ENCODE measurements around the gene PCCA. TPM values are rescaled to one million over a fixed set of nuclear protein-coding genes. Genes with fewer than 3 reads are reported as not detected.

PCCA gene
- total RNA-seq, 2 donors from 2014 or later: 52.7 to 66.4 TPM

DNA sequence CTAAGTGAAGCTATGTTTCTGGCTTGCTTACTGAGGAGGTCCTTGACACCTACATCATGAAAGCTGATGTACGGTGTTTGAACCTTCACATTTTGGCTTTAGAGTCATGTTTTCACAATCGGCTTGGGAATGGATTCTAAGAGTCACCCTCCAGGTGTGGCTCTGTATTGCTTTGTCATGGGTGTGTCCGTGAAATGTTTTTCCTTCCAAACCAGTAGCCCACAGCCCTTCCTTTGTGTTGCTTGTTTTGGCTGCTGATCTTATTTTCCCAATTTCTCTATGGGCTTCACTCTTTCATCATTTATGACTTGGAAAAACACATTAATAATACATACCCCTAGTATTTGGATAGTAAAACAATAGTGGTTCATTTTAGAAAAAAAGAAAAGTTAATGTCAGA lies 259.1 kb downstream of the PCCA start:
- H3K27ac ChIP-seq: no peak overlapping the region
- no peaks in the 10 kb centered on the region for H3K4me1 ChIP-seq (replicated peaks)
- no peaks in the 10 kb centered on the region for H3K9me3 ChIP-seq
- no peak for DNase-seq (ENCODE audit: low spot score)
- H3K36me3 ChIP-seq: no peaks in the 10 kb centered on the region
- no peak for TF ChIP-seq POLR2AphosphoS5 (IDR thresholded peaks at IDR 0.05)
- no peak for TF ChIP-seq POLR2A (IDR thresholded peaks at IDR 0.05)
- TF ChIP-seq, protein P1, sequence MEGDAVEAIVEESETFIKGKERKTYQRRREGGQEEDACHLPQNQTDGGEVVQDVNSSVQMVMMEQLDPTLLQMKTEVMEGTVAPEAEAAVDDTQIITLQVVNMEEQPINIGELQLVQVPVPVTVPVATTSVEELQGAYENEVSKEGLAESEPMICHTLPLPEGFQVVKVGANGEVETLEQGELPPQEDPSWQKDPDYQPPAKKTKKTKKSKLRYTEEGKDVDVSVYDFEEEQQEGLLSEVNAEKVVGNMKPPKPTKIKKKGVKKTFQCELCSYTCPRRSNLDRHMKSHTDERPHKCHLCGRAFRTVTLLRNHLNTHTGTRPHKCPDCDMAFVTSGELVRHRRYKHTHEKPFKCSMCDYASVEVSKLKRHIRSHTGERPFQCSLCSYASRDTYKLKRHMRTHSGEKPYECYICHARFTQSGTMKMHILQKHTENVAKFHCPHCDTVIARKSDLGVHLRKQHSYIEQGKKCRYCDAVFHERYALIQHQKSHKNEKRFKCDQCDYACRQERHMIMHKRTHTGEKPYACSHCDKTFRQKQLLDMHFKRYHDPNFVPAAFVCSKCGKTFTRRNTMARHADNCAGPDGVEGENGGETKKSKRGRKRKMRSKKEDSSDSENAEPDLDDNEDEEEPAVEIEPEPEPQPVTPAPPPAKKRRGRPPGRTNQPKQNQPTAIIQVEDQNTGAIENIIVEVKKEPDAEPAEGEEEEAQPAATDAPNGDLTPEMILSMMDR (IDR thresholded peaks at IDR 0.05): no peak
- intact Hi-C loops (cut with DNase I): no loop called here
- no peaks in the 10 kb centered on the region for H3K27me3 ChIP-seq (replicated peaks; ENCODE audit: insufficient read depth)
- WGBS: 50% methylated on average over 3 of the region's 3 CpGs
- no peak overlapping the region for H3K4me3 ChIP-seq

DNA sequence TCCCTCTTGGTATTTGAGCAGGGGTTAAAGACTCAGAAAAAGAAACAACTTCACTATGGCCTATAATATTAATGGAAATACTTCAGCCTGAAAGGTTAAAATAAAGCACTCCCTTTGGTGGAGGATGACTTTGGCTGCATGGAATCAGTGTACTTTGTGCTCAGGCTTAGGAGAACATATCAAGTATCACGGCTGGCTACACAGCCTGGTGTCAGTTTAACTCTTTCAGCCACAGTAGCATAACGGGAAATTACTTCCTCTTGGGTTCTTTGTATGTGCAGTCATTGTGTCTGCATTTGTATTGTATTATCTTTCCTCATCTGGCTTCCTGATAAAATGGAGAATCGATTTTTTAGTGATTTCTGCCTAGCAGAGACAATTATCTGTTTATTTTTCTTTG lies 260.7 kb downstream of the PCCA start:
- intact Hi-C loops (cut with DNase I): no loop called here

DNA sequence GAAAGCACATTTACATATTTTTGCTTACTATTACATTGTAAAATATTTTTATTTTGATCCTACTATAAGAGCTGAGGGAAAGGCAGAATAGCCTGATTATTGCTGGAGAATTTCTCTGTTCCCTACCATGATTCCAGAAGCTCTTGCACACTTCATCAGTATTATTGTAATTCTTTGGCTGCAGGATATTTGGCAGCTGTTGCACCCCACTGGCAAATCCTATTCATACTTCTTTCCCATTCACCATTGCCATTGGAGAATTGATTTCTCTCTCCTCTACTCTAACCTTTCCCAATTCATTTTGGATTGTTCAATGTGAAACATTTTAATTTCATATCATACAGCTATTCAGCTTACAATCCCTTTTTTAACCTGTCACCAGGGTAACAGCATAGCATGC lies 261.7 kb downstream of the PCCA start:
- Histone ChIP-seq H3K9me3 (no peaks in the 10 kb centered on the region), H3K4me1 (replicated peaks) (no peaks in the 10 kb centered on the region), H3K36me3 (no peaks in the 10 kb centered on the region), H3K4me3 (no peak overlapping the region), H3K27ac (no peak overlapping the region), H3K27me3 (replicated peaks; ENCODE audit: insufficient read depth) (no peaks in the 10 kb centered on the region)
- no peak for TF ChIP-seq POLR2A (IDR thresholded peaks at IDR 0.05)
- TF ChIP-seq, protein P1 (IDR thresholded peaks at IDR 0.05): no peak
- no peak for TF ChIP-seq POLR2AphosphoS5 (IDR thresholded peaks at IDR 0.05)
- no peak for DNase-seq (ENCODE audit: low spot score)
- intact Hi-C loops (cut with DNase I): no loop called here

More for the DNA sequence above, 260.7 kb downstream of the PCCA start:
- Histone ChIP-seq H3K36me3 (no peaks in the 10 kb centered on the region), H3K4me3 (no peak overlapping the region), H3K27ac (no peak overlapping the region), H3K4me1 (replicated peaks) (no peaks in the 10 kb centered on the region), H3K9me3 (no peaks in the 10 kb centered on the region), H3K27me3 (replicated peaks; ENCODE audit: insufficient read depth) (no peaks in the 10 kb centered on the region)
- 38% methylated on average over 3 of the region's 3 CpGs for WGBS
- TF ChIP-seq, protein P1 (IDR thresholded peaks at IDR 0.05): no peak
- TF ChIP-seq POLR2AphosphoS5 (IDR thresholded peaks at IDR 0.05): no peak
- TF ChIP-seq POLR2A (IDR thresholded peaks at IDR 0.05): no peak
- DNase-seq (ENCODE audit: low spot score): no peak

DNA sequence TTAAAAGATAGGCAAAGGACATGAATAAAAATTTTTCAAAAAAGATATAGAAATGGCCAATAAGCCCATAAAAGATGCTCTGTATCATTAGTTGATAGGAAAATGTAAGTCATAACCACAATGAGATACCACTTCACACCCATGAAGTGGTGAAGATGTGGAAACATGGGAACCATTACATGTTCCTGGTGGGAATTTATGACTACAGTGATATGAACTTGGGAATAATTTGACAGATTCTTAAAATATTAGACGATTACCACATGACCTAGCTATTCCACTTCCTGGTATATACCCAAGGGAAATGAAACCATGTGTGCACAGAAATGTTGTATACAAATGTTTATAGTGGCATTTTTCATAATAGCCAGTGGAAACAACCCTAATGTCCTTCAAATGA lies 267.5 kb downstream of the PCCA start:
- intact Hi-C loops (cut with DNase I): no loop called here
- no peak for DNase-seq (ENCODE audit: low spot score)
- Histone ChIP-seq H3K27me3 (replicated peaks; ENCODE audit: insufficient read depth) (no peaks in the 10 kb centered on the region), H3K9me3 (no peaks in the 10 kb centered on the region), H3K4me1 (replicated peaks) (no peaks in the 10 kb centered on the region), H3K36me3 (no peaks in the 10 kb centered on the region), H3K4me3 (no peak overlapping the region), H3K27ac (no peak overlapping the region)
- TF ChIP-seq POLR2AphosphoS5 (IDR thresholded peaks at IDR 0.05): no peak
- TF ChIP-seq, protein P1 (IDR thresholded peaks at IDR 0.05): no peak
- TF ChIP-seq POLR2A (IDR thresholded peaks at IDR 0.05): no peak
- 91% methylated on average over 1 of the region's 1 CpG for WGBS

DNA sequence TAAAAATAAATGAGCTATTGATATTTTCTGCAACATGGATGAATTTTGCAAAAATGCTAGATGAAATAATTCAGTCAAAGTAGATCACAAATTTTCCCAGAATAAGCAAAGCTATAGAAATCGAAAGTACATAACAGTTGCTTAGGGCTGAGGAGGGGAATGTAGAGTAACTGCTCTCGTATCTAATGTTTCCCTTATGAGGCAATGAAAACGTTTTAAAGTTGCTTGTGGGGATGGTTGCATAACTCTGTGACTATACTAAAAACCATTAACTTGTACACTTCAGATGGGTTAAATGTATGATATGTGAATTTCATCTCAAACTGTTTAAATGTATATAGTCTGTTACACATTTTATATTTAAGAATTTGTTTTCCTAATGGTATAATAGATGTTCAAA lies 268.0 kb downstream of the PCCA start:
- H3K4me3 ChIP-seq: no peak overlapping the region
- H3K36me3 ChIP-seq: no peaks in the 10 kb centered on the region
- no peaks in the 10 kb centered on the region for H3K9me3 ChIP-seq
- DNase-seq (ENCODE audit: low spot score): no peak
- H3K27me3 ChIP-seq (replicated peaks; ENCODE audit: insufficient read depth): no peaks in the 10 kb centered on the region
- WGBS: 77% methylated on average over 3 of the region's 3 CpGs
- H3K27ac ChIP-seq: no peak overlapping the region
- TF ChIP-seq POLR2A (IDR thresholded peaks at IDR 0.05) (no peak), POLR2AphosphoS5 (IDR thresholded peaks at IDR 0.05) (no peak)
- TF ChIP-seq, protein P1 (IDR thresholded peaks at IDR 0.05): no peak
- intact Hi-C loops (cut with DNase I): no loop called here
- no peaks in the 10 kb centered on the region for H3K4me1 ChIP-seq (replicated peaks)

All from prostate gland (tissue), 2 donors.